Right atrium auricular region (tissue), 2 donors: ENCODE results near the gene NXNL1. TPM values are rescaled to one million over a fixed set of nuclear protein-coding genes. Genes with fewer than 3 reads are reported as not detected.
A peak's percentile ranks its signal among the peaks of the same experiment; 100 is the strongest.

Experiments used
- DNase-seq: peaks from one replicate; pipeline ENCODE4 v3.0.0-alpha.2; 2019; ENCODE audit warnings: low spot score
- H3K27ac ChIP-seq, 2 donors: fragments of 200-600 bp; sonication (generic); 1 replicate in 1 of 2; 2 replicates in 1 of 2; pipeline ENCODE4 v1.5.1; 2016 to 2019
- H3K27me3 ChIP-seq, 2 donors: fragments of 200-600 bp; sonication (generic); one replicate each; pipeline versions ENCODE4 v1.5.1 to v1.6.0; 2017 to 2019
- H3K36me3 ChIP-seq: fragments of 200-600 bp; sonication (generic); one replicate; pipeline ENCODE4 v1.5.1; 2016
- H3K4me1 ChIP-seq, 2 donors: fragments of 200-600 bp; sonication (generic); one replicate each; pipeline versions ENCODE4 v1.5.1 to v1.6.0; 2017 to 2019
- H3K4me3 ChIP-seq, 2 donors: fragments of 200-600 bp; sonication (generic); 1 replicate in 1 of 2; 2 replicates in 1 of 2; pipeline ENCODE4 v1.5.1; 2017 to 2019; ENCODE audit warnings: mild to moderate bottlenecking in 1 of 2, moderate library complexity in 1 of 2
- H3K9me3 ChIP-seq, 2 donors: fragments of 200-600 bp; sonication (generic); one replicate each; pipeline ENCODE4 v1.5.1; 2019
- total RNA-seq, 2 donors: library from RNA; depleted of rRNA; stranded (reverse); fragments of >200 nt; gene quantifications; one replicate each; pipeline ENCODE4 v1.1.0, GENCODE V29; 2016
- TF ChIP-seq, protein P1 (sequence below), 2 donors: fragments of 200-600 bp; sonication (generic); IDR thresholded peaks; one replicate each; pipeline ENCODE4 v1.5.1; 2019; ENCODE audit warnings: antibody characterized with exemption in 2 of 2

The NXNL1 gene
- total RNA-seq, 2 donors from 2014 or later, result not detected

DNA sequence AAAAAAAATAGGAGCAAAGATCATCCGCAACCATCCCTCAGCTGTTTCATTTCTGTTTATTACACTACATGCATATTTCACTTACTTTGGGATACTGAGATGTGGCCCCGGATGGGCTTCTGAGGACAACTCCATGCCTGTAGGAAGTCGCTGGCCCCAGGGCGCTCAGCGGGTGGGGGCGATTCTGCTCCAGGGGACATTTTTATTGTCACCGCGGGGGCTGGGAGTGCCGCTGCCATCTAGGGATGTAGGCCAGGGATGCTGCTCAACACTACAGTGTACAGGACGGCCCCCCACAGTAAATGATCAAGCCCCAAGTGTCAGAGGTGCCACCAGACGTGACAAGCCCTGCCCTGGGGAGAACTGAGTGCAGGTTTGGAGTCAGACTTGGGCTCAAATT lies 48.9 kb downstream of the NXNL1 start:
- Histone ChIP-seq H3K27ac (no peak overlapping the region), H3K36me3 (no peaks in the 10 kb centered on the region), H3K9me3 (no peaks in the 10 kb centered on the region), H3K4me3 (no peak overlapping the region), H3K27me3 (no peaks in the 10 kb centered on the region), H3K4me1 (peaks cover 0 to under 1% of the 10 kb centered on the region in 2 donors)
- no peak for DNase-seq
- TF ChIP-seq, protein P1, sequence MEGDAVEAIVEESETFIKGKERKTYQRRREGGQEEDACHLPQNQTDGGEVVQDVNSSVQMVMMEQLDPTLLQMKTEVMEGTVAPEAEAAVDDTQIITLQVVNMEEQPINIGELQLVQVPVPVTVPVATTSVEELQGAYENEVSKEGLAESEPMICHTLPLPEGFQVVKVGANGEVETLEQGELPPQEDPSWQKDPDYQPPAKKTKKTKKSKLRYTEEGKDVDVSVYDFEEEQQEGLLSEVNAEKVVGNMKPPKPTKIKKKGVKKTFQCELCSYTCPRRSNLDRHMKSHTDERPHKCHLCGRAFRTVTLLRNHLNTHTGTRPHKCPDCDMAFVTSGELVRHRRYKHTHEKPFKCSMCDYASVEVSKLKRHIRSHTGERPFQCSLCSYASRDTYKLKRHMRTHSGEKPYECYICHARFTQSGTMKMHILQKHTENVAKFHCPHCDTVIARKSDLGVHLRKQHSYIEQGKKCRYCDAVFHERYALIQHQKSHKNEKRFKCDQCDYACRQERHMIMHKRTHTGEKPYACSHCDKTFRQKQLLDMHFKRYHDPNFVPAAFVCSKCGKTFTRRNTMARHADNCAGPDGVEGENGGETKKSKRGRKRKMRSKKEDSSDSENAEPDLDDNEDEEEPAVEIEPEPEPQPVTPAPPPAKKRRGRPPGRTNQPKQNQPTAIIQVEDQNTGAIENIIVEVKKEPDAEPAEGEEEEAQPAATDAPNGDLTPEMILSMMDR (IDR thresholded peaks at IDR 0.05), result no peak

DNA sequence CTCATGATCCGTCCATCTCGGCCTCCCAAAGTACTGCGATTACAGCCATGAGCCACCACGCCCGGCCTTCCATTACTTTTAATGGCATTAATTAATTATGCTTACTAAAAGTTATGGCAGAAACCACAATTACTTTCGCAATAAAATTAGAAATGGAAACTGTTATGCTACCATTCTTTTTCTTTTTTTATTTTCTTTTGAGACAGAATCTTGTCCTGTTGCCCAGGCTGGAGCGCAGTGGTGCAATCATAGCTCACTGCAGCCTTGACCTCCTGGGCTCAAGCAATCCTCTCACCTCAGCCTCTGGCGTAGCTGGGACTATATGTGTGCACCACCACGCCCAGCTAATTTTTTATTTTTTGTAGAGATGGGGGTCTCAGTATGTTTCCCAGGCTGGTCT lies 50.7 kb downstream of the NXNL1 start:
- H3K9me3 ChIP-seq, result no peaks in the 10 kb centered on the region
- TF ChIP-seq, protein P1 (IDR thresholded peaks at IDR 0.05), result no peak
- H3K4me3 ChIP-seq, result no peak overlapping the region
- H3K36me3 ChIP-seq, result no peaks in the 10 kb centered on the region
- H3K4me1 ChIP-seq, result peaks cover 0 to 11% of the 10 kb centered on the region in 2 donors
- no peak for DNase-seq
- H3K27me3 ChIP-seq, result no peaks in the 10 kb centered on the region
- no peak overlapping the region for H3K27ac ChIP-seq

DNA sequence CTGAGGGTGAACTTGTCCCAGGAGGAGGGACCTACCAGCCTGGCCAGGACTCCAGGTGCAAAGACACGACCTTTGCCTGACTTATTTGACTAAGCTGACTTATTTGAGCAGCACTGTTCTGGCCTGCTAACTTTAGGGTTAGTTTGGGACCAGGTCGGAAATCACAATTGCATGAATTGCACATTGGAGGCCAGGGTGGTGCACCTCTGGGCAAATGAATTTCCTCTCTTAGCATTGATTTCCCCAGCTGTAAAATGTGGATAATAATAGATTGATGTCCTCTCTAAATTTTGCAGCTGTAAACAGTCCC lies 53.9 kb downstream of the NXNL1 start:
- peak overlapping the region in 1 of 2 donors; percentile 54 for H3K4me3 ChIP-seq
- DNase-seq, result no peak
- TF ChIP-seq, protein P1 (IDR thresholded peaks at IDR 0.05), result no peak
- peaks cover 0 to 33% of the 10 kb centered on the region in 2 donors for H3K4me1 ChIP-seq
- no peaks in the 10 kb centered on the region for H3K9me3 ChIP-seq
- peak overlapping the region; percentile 79 to 87 for H3K27ac ChIP-seq
- no peaks in the 10 kb centered on the region for H3K27me3 ChIP-seq
- H3K36me3 ChIP-seq, result no peaks in the 10 kb centered on the region

DNA sequence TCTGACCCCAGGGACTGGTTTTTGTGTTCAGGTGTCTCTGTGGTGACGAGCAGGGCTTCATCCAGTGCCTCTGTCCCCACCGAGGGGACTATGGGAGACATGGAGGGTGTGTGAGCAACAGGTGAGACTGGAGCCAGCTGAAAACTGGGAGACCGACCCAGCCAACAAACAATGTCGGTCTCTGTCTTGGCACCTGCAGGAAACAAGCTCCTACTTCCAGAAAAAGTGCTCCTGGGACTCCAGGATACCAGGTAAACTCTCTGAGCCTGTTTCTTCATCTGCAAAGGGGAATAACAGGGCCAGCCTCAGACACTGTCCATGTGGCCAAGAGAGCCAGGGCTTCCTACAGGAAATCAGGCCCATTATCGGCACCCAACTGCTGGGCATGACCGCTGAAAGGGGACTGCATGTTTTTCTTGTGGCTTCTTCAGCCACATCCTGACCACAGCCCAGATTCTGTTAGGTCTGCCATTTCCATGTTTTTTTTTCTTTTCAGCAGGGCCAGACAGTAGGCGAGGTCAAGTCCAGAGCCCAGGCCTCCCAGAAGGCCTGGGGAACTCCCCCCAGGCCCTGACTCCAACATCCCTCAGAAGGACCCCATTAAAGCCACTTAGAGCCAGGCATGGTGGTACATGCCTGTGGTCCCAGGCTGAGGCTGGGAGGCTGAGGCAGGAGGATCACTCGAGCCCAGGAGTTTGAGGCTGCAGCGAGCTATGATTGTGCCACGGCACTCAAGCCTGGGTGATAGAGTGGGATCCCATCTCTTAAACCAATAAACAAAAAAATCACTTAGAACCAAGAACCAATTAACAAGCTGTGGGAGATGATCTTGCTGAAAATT lies 54.5 kb downstream of the NXNL1 start:
- Histone ChIP-seq H3K27me3 (no peaks in the 10 kb centered on the region), H3K27ac (peak overlapping the region; percentile 79 to 87), H3K4me1 (peaks cover 0 to 33% of the 10 kb centered on the region in 2 donors), H3K36me3 (no peaks in the 10 kb centered on the region), H3K4me3 (peak overlapping the region; percentile 17 to 54), H3K9me3 (no peaks in the 10 kb centered on the region)
- no peak for DNase-seq
- TF ChIP-seq, protein P1 (IDR thresholded peaks at IDR 0.05), result no peak

Other genes with a start within 250 kb of the NXNL1 start
- 10 to 100 TPM; 17.5 to 18.4 TPM for gene USE1, start 245.6 kb downstream of the NXNL1 start, total RNA-seq
- 1 to 10 TPM; 5.9 to 8.2 TPM for gene OCEL1, start 234.7 kb downstream of the NXNL1 start, total RNA-seq
- gene NR2F6, start 215.0 kb downstream of the NXNL1 start, total RNA-seq, result 10 to 100 TPM; 63.6 to 69.7 TPM
- 1 to 10 TPM; 4.3 to 6.6 TPM for gene USHBP1, start 196.2 kb downstream of the NXNL1 start, total RNA-seq
- 10 to 100 TPM; 67.9 to 71.7 TPM for gene BABAM1, start 193.5 kb downstream of the NXNL1 start, total RNA-seq
- gene ANKLE1, start 179.0 kb downstream of the NXNL1 start, total RNA-seq, result under 1 TPM in 1 of 2 donors, not detected in 1; 0.51 TPM
- 10 to 100 TPM; 11.8 to 15.8 TPM for gene ABHD8, start 157.5 kb downstream of the NXNL1 start, total RNA-seq
- 100 to 1,000 TPM; 203 to 254 TPM for gene MRPL34, start 155.1 kb downstream of the NXNL1 start, total RNA-seq
- 10 to 100 TPM; 22.2 to 40.1 TPM for gene DDA1, start 151.4 kb downstream of the NXNL1 start, total RNA-seq
- gene ANO8, start 126.1 kb downstream of the NXNL1 start, total RNA-seq, result 1 to 10 TPM; 4.2 to 5.2 TPM
- 10 to 100 TPM in 1 of 2 donors, 1 to 10 TPM in 1; 6.0 to 16.8 TPM for gene GTPBP3, start 123.4 kb downstream of the NXNL1 start, total RNA-seq
- gene PLVAP, start 83.6 kb downstream of the NXNL1 start, total RNA-seq, result 10 to 100 TPM; 48.3 to 83.7 TPM
- not detected for gene CCDC194, start 66.7 kb downstream of the NXNL1 start, total RNA-seq
- 10 to 100 TPM; 32.1 to 35.3 TPM for gene BST2, start 55.3 kb downstream of the NXNL1 start, total RNA-seq
- 10 to 100 TPM; 24.8 to 39.0 TPM for gene MVB12A, start 40.9 kb downstream of the NXNL1 start, total RNA-seq
- gene TMEM221, start 12.3 kb downstream of the NXNL1 start, total RNA-seq, result under 1 TPM; 0.30 to 0.51 TPM
- 10 to 100 TPM; 31.2 to 65.6 TPM for gene SLC27A1, start 9.6 kb upstream of the NXNL1 start, total RNA-seq
- 10 to 100 TPM; 20.4 to 35.9 TPM for gene PGLS, start 50.7 kb upstream of the NXNL1 start, total RNA-seq
- 10 to 100 TPM; 28.3 to 30.8 TPM for gene COLGALT1, start 94.7 kb upstream of the NXNL1 start, total RNA-seq
- under 1 TPM in 1 of 2 donors, not detected in 1; 0.08 TPM for gene UNC13A, start 227.4 kb upstream of the NXNL1 start, total RNA-seq